ENCODE measurements around the gene VPS50.

- no peak for TF ChIP-seq POLR2AphosphoS5 (IDR thresholded peaks at IDR 0.05; ENCODE audit: borderline replicate concordance, low read depth, low read length)
- TF ChIP-seq EZH2 (IDR thresholded peaks at IDR 0.05): no peak
Measured at GRCh38 chr7:93373537-93373936, 141.4 kb downstream of the VPS50 start.
